SKM-1 treated with dmso at 0.1 percent for 144 hours (cell line): ENCODE measurements around the gene GDF7.

ENCODE experiments used
- DNase-seq: peaks from one replicate; lab custom pipeline; 2025; ENCODE audit not compliant: unreplicated experiment; lab: John Stamatoyannopoulos, UW

Gene GDF7

DNA sequence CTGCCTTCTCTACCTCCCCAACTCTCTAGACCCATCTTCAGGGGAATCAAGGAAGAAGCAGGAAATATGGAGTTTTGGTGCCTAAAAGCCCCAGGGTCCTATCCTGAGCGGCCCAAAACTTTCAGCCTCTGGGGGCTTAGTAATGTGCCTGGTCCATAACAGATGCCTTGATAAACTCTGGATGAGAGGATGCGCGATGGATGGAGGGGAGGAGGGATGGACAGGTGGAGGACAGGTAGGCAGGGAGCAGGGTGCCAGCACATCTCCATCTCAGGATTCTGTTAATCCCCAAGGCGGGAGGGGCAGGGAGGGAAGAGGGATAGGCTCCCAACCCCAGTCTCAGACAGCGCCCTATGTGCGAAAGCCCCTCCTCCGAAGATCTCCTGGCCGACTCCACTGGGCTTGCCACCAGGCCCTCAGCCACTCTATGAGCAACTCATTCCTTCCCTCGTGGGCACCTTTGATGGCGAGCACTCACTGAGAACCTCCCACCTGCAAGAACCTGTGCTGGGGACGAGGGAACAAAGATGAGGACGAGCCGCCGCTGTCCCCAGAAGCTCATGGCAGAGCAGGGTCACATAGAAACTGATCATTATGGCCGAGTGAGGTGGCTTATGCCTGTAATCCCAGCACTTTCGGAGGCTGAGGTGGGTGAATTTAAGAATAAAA lies 39.1 kb upstream of the GDF7 start:
- DNase-seq: no peak

DNA sequence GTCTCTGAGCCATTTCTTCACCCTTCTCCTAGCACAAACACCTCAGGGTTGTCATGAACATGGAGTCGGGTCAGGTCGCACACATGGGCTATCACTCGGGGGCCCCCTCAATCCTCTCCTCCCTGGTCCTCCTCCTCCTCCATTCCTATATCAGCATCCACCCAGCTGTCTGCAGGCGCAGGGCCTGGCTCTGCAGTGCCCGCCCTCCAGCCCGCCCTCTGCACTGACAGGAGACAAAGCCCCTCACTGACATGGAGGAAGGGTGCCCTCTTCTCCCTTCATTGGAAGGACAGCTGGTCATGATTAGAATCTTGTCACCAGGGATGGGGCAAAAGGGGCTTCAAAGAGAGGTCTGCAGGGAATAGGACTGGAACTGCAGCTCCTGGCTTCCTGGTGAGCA lies 37.8 kb upstream of the GDF7 start:
- no peak for DNase-seq

DNA sequence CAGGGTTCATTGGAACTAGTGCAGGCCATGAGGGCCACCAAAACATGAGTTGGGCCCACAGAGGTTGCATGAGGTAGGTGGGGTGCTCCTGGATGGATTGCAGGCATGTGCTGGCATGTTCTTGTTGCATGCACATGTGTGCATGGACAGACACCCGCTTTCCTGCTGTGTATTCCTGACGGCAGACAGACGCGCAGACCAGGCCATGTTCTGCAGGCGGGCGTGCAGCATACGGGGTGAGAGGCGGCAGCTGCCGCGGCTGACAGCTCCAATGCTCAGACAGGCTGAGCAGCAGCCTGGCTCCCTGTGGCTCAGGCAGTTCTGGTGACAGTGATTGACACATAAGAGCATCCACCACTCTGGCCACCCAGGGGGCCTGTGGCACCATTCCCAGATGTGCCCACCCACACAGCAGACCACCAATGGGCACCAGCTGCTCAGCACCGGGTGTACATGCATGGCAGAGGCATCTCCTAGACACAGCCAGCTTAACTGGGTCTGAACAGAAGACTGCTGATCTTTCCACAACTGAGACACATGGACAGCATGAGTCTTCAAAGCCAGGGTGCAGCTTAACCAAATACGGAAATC lies 37.3 kb upstream of the GDF7 start:
- DNase-seq: no peak

GRCh38 chr2:20630967-20631366 lies 36.0 kb upstream of the GDF7 start:
- no peak for DNase-seq

DNA sequence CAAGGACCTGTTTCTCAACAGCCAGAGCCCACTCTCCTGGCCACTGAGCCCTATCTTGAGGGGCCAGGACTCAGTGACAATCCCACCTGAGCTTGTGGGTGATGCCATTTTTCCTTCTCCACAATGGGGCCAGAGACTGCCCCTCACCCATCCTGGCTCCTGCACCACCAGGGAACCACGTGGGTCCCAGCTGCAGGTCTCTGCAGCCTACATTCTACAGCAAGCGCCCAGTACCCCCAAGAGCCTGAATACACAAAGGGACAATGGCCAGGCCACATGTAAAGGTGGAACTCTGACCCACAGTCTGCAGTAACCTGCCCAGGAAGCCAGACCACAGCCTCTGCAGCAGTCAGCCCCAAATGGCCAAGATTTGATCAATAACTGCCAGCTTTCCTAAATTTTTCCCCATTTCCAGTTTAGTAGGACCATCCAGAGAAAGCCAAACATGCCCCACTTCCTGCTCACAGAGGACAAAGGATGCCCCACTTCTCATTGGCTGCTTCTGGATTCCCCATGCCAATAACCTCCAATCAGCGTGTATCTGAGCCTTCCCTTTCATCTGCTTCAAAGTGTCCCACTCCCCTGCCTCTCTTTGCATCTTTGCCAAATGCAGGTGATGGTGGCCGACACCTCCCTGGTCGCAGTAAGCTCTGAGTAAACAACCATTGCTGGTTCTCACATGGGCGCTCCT lies 35.2 kb upstream of the GDF7 start:
- no peak for DNase-seq

DNA sequence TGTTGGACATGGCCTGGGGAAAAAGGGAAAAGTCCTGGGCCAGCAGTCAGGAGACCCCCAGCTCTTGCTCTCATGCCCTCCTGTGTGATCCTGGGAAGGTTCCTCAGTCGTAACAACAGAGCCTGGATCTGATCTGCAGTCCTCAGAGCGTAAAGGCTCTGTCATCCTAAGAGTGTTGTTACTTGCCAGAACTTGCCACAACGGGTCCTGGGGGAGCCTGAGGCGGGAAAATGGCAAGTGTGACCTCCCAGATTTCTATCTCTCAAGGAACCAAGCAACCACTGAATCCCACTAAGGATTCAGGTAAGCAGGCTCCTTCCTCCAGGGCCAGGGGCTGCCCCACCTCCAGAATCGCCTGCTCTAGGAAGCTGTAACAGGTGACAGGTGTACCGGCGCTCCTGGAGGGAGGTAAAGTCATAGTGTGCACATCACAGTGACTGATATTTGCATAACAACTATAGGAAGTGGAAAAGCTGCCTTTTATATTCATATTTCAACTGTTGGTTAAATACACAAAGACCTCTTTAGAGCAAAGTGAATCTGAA lies 34.4 kb upstream of the GDF7 start:
- DNase-seq: no peak

GRCh38 chr2:20633001-20633400 lies 33.9 kb upstream of the GDF7 start:
- DNase-seq: no peak

DNA sequence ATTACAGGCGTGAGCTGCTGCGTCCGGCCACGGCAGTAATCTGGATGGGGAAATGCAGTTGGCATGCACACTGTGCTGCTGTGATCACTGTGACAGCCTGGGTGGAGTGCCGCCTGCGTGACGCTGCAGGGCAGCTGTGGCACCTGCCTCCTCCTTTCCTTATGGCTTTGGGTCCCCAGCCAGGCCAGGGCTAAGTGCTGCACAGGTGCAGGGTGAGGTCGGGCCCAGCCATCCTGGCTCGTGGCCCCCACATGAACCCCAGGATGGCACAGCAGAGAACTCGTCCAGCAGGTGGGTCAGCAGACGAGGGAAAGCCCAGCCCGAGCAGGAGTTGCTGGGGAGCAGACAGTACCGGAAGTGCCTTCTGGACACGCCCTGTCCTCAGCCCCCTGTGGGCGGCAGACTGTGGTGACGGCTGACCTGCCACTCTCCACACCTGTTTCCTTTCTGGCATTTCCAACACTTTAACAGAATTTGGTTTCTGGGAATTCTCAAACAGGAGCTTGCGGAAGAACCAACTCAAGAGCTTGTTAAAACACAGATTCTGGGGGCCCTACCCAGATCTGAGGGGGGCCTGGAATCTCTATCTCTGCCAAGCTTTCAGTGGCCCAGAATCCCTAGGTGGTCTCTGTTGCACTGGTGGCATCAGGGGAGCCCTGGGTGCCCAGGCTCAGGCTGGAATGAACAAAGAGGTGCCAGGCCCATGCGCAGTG lies 33.0 kb upstream of the GDF7 start:
- no peak for DNase-seq

DNA sequence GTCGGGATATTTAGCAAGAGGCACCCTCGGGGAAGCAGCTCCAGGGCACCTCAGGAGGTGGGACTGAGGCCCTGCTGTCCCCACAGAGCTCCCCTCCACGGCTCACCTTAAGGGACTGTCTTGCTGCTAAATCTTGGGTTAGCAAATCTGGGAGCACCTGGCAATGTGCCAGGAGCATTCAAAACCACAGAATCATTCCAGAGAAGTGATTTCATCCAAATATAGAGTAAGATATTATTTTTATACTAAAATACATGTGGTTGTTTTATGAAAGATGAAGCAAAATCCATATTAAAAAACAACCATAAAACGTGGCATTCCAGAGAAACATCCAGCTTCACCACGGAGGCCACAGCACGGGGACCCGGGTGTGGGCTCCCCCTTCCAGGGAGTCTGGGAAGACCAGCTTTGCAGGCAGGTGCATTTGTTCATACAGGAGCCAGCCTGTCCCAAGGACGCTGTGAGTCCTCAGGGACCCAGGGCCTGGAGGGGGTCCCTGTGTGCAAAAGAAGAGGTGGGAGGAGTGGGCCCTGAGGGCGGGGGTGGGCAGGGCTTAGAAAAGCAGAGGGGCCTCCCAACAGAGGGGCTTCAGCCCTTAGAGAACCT lies 32.3 kb upstream of the GDF7 start:
- no peak for DNase-seq

DNA sequence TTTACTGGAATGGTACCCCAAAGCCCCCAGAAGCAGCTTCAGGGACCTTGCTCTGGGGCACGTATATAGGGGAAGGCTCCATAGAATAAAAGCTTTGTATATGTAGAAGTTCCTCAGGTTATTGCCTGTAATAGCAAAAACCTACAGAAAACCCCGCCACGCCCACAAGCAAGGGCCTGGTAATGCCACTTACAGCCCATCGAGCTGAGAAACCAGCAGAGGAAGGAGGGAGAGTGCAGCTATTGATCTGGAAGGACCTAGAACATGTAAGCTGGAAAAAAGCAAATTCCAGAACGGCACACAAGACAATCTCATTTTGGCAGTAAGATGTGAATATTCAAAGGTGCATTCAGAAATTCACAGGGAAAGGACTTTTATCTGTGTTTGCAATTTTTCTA lies 31.8 kb upstream of the GDF7 start:
- DNase-seq: no peak

DNA sequence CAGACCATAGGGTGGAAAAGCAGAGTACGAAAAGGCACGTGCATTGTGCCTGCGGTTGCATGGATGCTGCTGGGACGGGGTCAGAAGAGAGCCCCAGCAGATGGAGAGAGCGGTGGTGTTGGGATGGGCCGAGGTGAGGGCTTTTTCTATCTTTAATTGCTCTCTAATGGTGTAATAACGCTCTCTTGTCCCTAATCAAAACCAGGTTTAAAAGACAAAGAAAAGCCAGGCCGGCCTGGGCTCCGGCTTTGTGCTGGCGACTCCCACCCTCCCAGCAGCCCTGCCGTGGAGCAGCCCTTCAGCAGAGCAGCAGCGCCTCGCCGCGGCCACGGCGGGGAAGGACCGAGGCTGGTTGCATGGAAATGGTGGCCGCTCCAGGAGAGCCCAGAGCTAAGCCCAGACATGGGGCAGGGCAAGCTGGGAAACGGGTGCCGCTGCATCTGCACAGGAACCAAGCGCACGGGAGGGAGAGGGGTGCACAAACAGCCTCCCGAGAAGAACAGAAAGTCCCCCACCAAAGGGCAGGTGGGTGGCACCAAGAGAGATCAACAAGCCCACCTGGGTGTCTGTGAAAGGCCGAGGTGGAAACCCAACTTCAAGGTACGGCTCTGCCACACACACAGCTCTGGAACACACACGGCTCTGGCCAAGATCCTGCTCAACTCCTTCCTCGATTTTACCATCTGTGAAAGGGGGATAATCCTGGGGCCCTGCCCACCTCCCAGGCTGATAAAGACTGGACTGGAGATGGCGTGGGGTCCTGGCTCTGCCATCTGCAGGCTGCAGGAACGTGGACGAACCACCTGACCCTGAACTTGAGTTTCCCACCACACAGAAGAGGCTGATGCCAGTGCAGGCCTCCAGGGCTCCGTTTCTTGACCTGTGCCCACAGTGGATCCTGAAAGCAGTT lies 31.0 kb upstream of the GDF7 start:
- peak; percentile 50 for DNase-seq

DNA sequence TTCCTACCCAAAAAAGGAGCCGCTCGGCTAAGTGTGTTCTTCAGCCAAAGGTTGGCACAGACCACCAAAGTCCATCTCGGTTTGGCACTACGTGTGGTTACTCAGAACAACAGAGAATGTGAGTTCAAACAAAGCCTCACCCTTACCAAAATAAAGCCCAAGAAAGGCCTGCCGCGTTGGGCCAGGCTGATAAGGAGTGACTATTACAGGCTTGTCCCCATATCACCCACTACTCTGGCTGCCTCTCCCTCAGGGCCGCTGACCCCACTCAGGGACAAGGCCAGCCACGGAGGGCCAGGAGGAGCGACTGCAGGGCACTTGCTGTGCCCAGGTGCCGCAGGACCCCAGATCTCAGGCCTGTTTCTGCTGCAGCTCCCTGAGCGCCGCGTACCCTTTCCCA lies 29.8 kb upstream of the GDF7 start:
- no peak for DNase-seq

GRCh38 chr2:20638014-20638413 lies 28.9 kb upstream of the GDF7 start:
- no peak for DNase-seq

DNA sequence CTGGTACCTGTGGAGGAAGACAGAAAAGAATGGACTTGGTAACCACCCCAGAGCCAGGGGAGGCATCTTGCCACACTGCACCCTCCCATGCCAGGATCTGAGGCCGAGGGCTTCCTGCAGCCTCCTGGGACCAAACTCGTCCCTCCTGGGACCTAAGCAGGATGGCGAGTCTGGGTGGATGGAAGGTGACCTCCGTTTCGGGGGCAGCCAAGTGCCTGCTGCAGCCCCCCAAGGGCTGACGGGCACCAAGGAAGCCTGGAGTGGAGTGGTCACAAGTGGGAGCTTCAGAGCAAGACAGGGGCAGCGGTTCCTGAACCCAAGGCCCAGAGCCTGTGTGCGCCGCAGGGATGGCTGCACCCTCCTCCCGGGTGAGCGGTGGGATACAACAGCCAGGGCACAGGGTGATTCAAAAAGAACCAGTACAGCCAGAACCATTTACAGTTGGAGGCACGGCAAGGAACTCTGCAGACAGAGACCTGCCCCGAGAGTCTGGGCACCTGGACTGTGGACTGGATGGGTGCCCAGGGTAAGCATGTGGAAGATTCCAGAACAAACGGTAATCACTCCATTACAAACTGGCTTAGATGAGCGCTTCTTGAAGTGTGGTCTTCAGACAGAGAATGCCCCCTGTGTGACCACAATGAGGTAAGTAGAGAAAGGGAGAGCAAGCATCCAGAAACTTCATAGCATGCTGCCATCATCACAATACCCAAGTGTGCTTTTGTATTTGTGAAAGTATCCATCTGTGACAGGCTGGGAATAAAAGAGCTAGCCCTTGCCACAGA lies 28.1 kb upstream of the GDF7 start:
- no peak for DNase-seq

GRCh38 chr2:20640411-20641122 lies 26.4 kb upstream of the GDF7 start:
- no peak for DNase-seq

DNA sequence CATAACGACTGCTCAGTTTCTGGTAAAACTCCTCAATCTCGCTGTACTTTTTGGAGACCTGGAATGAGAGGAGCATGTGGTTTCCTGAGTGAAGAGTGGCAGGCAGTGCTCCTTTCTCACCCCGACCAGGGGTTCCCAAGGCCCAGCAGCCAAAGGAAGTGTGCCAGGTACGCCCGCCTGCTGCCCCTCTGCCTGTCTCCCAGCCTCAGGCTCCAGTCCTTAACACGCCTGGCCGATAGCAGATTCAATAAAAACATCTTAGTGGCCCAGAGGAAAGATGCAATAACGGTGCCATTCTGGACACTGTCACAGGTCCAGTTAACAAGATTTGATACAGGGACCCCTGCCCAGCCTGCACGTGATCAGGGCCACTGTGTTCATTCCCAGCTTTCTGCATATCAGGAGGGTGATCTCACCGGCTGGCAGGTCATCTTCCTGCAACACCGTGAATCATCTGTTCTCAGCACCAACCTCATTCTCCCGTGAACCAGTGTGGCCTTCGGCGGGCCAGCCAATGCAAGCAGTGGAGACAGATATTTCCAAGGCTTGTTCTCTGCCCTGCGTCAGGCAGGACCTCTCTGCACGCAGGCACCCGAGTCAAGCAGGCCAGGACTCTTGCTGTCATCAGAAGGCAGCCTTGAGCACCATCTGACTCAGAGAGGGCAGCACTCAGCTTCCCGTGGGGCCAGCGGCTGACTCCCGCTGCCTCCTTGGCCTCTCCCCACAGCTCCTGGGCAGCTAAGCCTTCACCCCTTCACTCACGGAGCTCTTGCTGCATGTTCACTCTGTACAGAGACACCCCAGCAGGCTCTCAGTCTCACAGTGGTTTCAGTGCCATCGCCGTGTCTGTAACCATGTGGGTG lies 25.6 kb upstream of the GDF7 start:
- no peak for DNase-seq

- DNase-seq: peak; percentile 46
Observed at GRCh38 chr2:20642055-20642971, 24.6 kb upstream of the GDF7 start.
